ENCODE results near the gene IRF1. TPM values are rescaled to one million over a fixed set of nuclear protein-coding genes. Genes with fewer than 3 reads are reported as not detected.

IRF1 gene
- total RNA-seq, 1 donor from 2014 or later = 75.3 TPM

- no peaks in the 10 kb centered on the region for H3K27me3 ChIP-seq (ENCODE audit: control insufficient read depth, insufficient read depth, low read length)
- no peak for TF ChIP-seq CTCF (IDR thresholded peaks at IDR 0.05; ENCODE audit: insufficient read depth, low read length, poor library complexity, severe bottlenecking)
- no peak overlapping the region for H3K4me3 ChIP-seq (ENCODE audit: low read depth, low read length)
- DNase-seq (ENCODE audit: low read depth) = no peak
- H3K36me3 ChIP-seq (ENCODE audit: control insufficient read depth, insufficient read depth, low read length) = no peaks in the 10 kb centered on the region
These were observed 19.2 kb downstream of the IRF1 start for GRCh38 chr5:132471151-132471907.

- H3K4me3 ChIP-seq (ENCODE audit: low read depth, low read length) = no peak overlapping the region
- no peak for TF ChIP-seq CTCF (IDR thresholded peaks at IDR 0.05; ENCODE audit: insufficient read depth, low read length, poor library complexity, severe bottlenecking)
- no peaks in the 10 kb centered on the region for H3K27me3 ChIP-seq (ENCODE audit: control insufficient read depth, insufficient read depth, low read length)
- no peaks in the 10 kb centered on the region for H3K36me3 ChIP-seq (ENCODE audit: control insufficient read depth, insufficient read depth, low read length)
- no peak for DNase-seq (ENCODE audit: low read depth)
These were observed 20.0 kb downstream of the IRF1 start for GRCh38 chr5:132470596-132470995.

GRCh38 chr5:132470010-132470392 is 20.6 kb downstream of the IRF1 start:
- TF ChIP-seq CTCF (IDR thresholded peaks at IDR 0.05; ENCODE audit: insufficient read depth, low read length, poor library complexity, severe bottlenecking) = no peak
- Histone ChIP-seq H3K4me3 (ENCODE audit: low read depth, low read length) (no peak overlapping the region), H3K36me3 (ENCODE audit: control insufficient read depth, insufficient read depth, low read length) (no peaks in the 10 kb centered on the region), H3K27me3 (ENCODE audit: control insufficient read depth, insufficient read depth, low read length) (no peaks in the 10 kb centered on the region)
- DNase-seq (ENCODE audit: low read depth) = no peak

- no peak for DNase-seq (ENCODE audit: low read depth)
These were observed 21.1 kb downstream of the IRF1 start for GRCh38 chr5:132469380-132470009.

GRCh38 chr5:132468656-132469379 is 21.8 kb downstream of the IRF1 start:
- H3K36me3 ChIP-seq (ENCODE audit: control insufficient read depth, insufficient read depth, low read length) = no peaks in the 10 kb centered on the region
- DNase-seq (ENCODE audit: low read depth) = no peak
- no peak for TF ChIP-seq CTCF (IDR thresholded peaks at IDR 0.05; ENCODE audit: insufficient read depth, low read length, poor library complexity, severe bottlenecking)
- no peaks in the 10 kb centered on the region for H3K27me3 ChIP-seq (ENCODE audit: control insufficient read depth, insufficient read depth, low read length)
- no peak overlapping the region for H3K4me3 ChIP-seq (ENCODE audit: low read depth, low read length)

More at GRCh38 chr5:132469380-132470009, 21.1 kb downstream of the IRF1 start:
- TF ChIP-seq CTCF (IDR thresholded peaks at IDR 0.05; ENCODE audit: insufficient read depth, low read length, poor library complexity, severe bottlenecking) = no peak
- H3K36me3 ChIP-seq (ENCODE audit: control insufficient read depth, insufficient read depth, low read length) = no peaks in the 10 kb centered on the region
- H3K27me3 ChIP-seq (ENCODE audit: control insufficient read depth, insufficient read depth, low read length) = no peaks in the 10 kb centered on the region
- H3K4me3 ChIP-seq (ENCODE audit: low read depth, low read length) = no peak overlapping the region

All from kidney epithelial cell (primary cell).